CD4-positive, CD25-positive, alpha-beta regulatory T cell (primary cell): Measurements from ENCODE around the gene FCN1. TPM values are rescaled to one million over a fixed set of nuclear protein-coding genes. Genes with fewer than 3 reads are reported as not detected.
"Not testable (repeated sequence)": the region's sequence is repeated elsewhere in the genome, so short reads cannot be mapped to it uniquely, and the experiment has no call there.

Experiments used
- ATAC-seq, 2 donors: fragments of 150-1000 bp; cut with Tn5 transposase; one replicate each; pipeline ENCODE4 v1.10.0; 2021; ENCODE audit warnings: low read depth in 2 of 2, moderate number of reproducible peaks in 2 of 2, moderate library complexity in 1 of 2
- DNase-seq, 3 donors: peaks; one replicate each; pipeline versions ENCODE4 v3.0.0 to v3.0.0-alpha.2; 2012 to 2022; ENCODE audit warnings: mixed read lengths in 1 of 3
- H3K27ac ChIP-seq: one replicate; pipeline ENCODE4 v1.7.0; 2013; ENCODE audit warnings: mild to moderate bottlenecking, low read length; ENCODE audit not compliant: insufficient read depth, poor library complexity, severe bottlenecking
- H3K27me3 ChIP-seq: one replicate; pipeline ENCODE4 v1.7.0; 2013; ENCODE audit warnings: low read length; ENCODE audit not compliant: control insufficient read depth, insufficient read depth
- H3K36me3 ChIP-seq: one replicate; pipeline ENCODE4 v1.7.0; 2013; ENCODE audit warnings: mild to moderate bottlenecking, low read length, moderate library complexity; ENCODE audit not compliant: control insufficient read depth, insufficient read depth
- H3K4me1 ChIP-seq: 2 replicates; pipeline ENCODE4 v1.7.0; 2013; ENCODE audit warnings: mild to moderate bottlenecking, low read length; ENCODE audit not compliant: insufficient read depth, control insufficient read depth, poor library complexity, severe bottlenecking
- H3K4me3 ChIP-seq: one replicate; pipeline ENCODE4 v1.7.0; 2013; ENCODE audit warnings: low read depth, mild to moderate bottlenecking, low read length, moderate library complexity
- H3K9me3 ChIP-seq, 2 experiments: 1 replicate in 1 of 2; 2 replicates in 1 of 2; pipeline ENCODE4 v1.7.0; 2013; ENCODE audit warnings: low read length in 2 of 2, mild to moderate bottlenecking in 1 of 2, moderate library complexity in 1 of 2; ENCODE audit not compliant: control insufficient read depth in 2 of 2
- H3K27ac Mint-ChIP-seq, 3 donors: one replicate each; pipeline ENCODE4 v1.8.0; 2020 to 2022; ENCODE audit warnings: mild to moderate bottlenecking in 3 of 3, mixed read lengths in 3 of 3, moderate library complexity in 2 of 3
- H3K27me3 Mint-ChIP-seq: one replicate; pipeline ENCODE4 v1.8.0; 2022; ENCODE audit warnings: mild to moderate bottlenecking, mixed read lengths
- H3K36me3 Mint-ChIP-seq: one replicate; pipeline ENCODE4 v1.8.0; 2020; ENCODE audit warnings: mixed read lengths
- H3K4me1 Mint-ChIP-seq, 4 donors: one replicate each; pipeline ENCODE4 v1.8.0; 2020 to 2022; ENCODE audit warnings: mixed read lengths in 4 of 4, mild to moderate bottlenecking in 1 of 4
- H3K4me3 Mint-ChIP-seq, 4 donors: one replicate each; pipeline ENCODE4 v1.8.0; 2020 to 2022; ENCODE audit warnings: mild to moderate bottlenecking in 4 of 4, mixed read lengths in 4 of 4, moderate library complexity in 3 of 4
- H3K9me3 Mint-ChIP-seq, 7 donors: one replicate each; pipeline ENCODE4 v1.8.0; 2020 to 2022; ENCODE audit warnings: mixed read lengths in 7 of 7, mild to moderate bottlenecking in 3 of 7, moderate library complexity in 2 of 7
- polyA plus RNA-seq, 4 donors: library from polyadenylated mRNA; unstranded; fragments of 300-500 nt; fragmentation: Illumina TruSeq; gene quantifications; one replicate each; pipeline ENCODE4 v1.2.3, GENCODE V29; 2021
- total RNA-seq: library from RNA; stranded (reverse); gene quantifications from one replicate; pipeline ENCODE4 v1.2.3, GENCODE V29; 2022

The FCN1 gene
- total and polyA plus RNA-seq, 5 donors from 2014 or later: 0.72 to 7.1 (median 2.1) TPM; not detected in 2

- Histone ChIP-seq H3K27me3 (no peaks in the 10 kb centered on the region), H3K9me3 (no peaks in the 10 kb centered on the region), H3K4me1 (no peaks in the 10 kb centered on the region), H3K4me3 (no peak overlapping the region), H3K36me3 (no peaks in the 10 kb centered on the region), H3K27ac (no peak overlapping the region)
- H3K9me3 Mint-ChIP-seq: peaks cover 0 to 5% (median 2%) of the 10 kb centered on the region in 7 donors
- ATAC-seq (no peak), DNase-seq (peak in 1 of 3 donors; percentile 37)
- peaks cover 0 to 3% (median 0%) of the 10 kb centered on the region in 4 donors for H3K4me1 Mint-ChIP-seq
- no peaks in the 10 kb centered on the region for H3K27me3 Mint-ChIP-seq
- H3K4me3 Mint-ChIP-seq: no peak overlapping the region
- H3K27ac Mint-ChIP-seq: no peak overlapping the region
- H3K36me3 Mint-ChIP-seq: no peaks in the 10 kb centered on the region
These were observed 59.5 kb downstream of the FCN1 start for GRCh38 chr9:134858051-134858841.

DNA sequence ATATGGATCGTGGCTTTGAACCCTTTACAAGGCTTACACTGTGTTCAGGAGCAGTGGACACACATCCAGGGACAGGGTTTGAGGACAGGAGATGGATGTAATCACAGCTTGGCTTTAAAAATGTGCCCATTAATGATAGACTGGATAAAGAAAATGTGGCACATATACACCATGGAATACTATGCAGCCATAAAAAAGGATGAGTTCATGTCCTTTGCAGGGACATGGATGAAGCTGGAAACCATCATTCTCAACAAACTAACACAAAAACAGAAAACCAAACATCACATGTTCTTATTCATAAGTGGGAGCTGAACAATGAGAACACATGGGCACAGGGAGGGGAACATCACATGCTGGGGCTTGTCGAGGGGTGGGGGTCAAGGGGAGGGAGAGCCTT, 60.3 kb downstream of the FCN1 start:
- not testable (repeated sequence) for ATAC-seq, H3K4me3 Mint-ChIP-seq, H3K4me3 ChIP-seq, H3K27ac Mint-ChIP-seq, H3K4me1 Mint-ChIP-seq, H3K4me1 ChIP-seq, H3K9me3 ChIP-seq, H3K9me3 Mint-ChIP-seq, DNase-seq, H3K27ac ChIP-seq, H3K27me3 Mint-ChIP-seq, H3K27me3 ChIP-seq, H3K36me3 ChIP-seq, H3K36me3 Mint-ChIP-seq

DNA sequence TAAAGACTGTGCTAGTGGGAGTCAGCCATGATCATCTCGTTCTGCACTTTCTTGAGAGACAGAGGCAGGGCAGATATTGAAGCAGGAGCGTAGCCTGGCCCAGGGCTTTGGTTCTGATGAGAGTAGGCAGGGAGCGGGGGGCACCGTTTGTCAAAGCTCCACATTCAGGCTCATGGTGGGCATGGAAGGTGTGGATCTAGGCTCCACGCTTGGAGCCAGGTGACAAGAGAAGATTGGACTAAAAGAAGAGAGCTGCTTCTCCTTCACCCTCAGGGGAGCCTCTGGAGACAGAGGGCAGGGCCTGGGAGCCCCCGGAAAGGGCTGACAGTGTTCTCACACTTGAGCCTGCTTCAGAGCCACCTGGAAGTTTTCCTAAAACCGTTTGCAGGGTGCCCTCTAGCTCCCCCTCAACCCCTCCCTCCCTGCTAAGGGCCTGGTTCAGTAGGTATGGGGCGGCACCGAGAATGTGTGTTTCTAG, 61.8 kb downstream of the FCN1 start:
- H3K9me3 ChIP-seq: no peaks in the 10 kb centered on the region
- Mint-ChIP-seq H3K9me3 (peaks cover 0 to 5% (median 0%) of the 10 kb centered on the region in 7 donors), H3K4me1 (peaks cover 0 to 3% (median 0%) of the 10 kb centered on the region in 4 donors), H3K27me3 (no peaks in the 10 kb centered on the region), H3K27ac (peak overlapping the region in 1 of 3 donors; percentile 80), H3K36me3 (no peaks in the 10 kb centered on the region), H3K4me3 (no peak overlapping the region)
- no peak overlapping the region for H3K27ac ChIP-seq
- H3K36me3 ChIP-seq: no peaks in the 10 kb centered on the region
- H3K4me3 ChIP-seq: no peak overlapping the region
- no peaks in the 10 kb centered on the region for H3K4me1 ChIP-seq
- no peaks in the 10 kb centered on the region for H3K27me3 ChIP-seq
- DNase-seq (no peak), ATAC-seq (no peak)

Other genes with a start within 250 kb of the FCN1 start
- gene FCN2, start 37.1 kb downstream of the FCN1 start, total RNA-seq: not detected
- not detected for gene FCN2, start 37.1 kb downstream of the FCN1 start, polyA plus RNA-seq
- gene OLFM1, start 169.8 kb upstream of the FCN1 start, total RNA-seq: not detected
- not detected for gene OLFM1, start 169.8 kb upstream of the FCN1 start, polyA plus RNA-seq